CD8-positive, alpha-beta memory T cell (primary cell): ENCODE data around the gene OR1K1. TPM values are rescaled to one million over a fixed set of nuclear protein-coding genes. Genes with fewer than 3 reads are reported as not detected.
"Not testable (repeated sequence)": the region's sequence is repeated elsewhere in the genome, so short reads cannot be mapped to it uniquely, and the experiment has no call there.

Experiments
- CTCF ChIA-PET: fragments of 350-600 bp; sonication (Branson Sonifier 250); formaldehyde crosslinking; loops from one replicate; lab custom pipeline; 2021; ENCODE audit warnings: antibody characterized with exemption; lab: Charles Lee
- POLR2A ChIA-PET: fragments of 350-600 bp; sonication (Branson Sonifier 250); formaldehyde crosslinking; loops from one replicate; lab custom pipeline; 2021; ENCODE audit warnings: antibody characterized with exemption; lab: Charles Lee
- DNase-seq, 5 donors: peaks; one replicate each; pipeline versions ENCODE4 v3.0.0 to v3.0.0-alpha.2; 2020 to 2022; ENCODE audit warnings: mixed read lengths in 1 of 5
- H3K27ac ChIP-seq: one replicate; pipeline ENCODE4 v1.7.0; 2013; ENCODE audit warnings: low read depth, mild to moderate bottlenecking, low read length, moderate library complexity
- H3K27me3 ChIP-seq: 2 replicates; pipeline ENCODE4 v1.7.0; 2013; ENCODE audit warnings: low read length, mild to moderate bottlenecking; ENCODE audit not compliant: insufficient read depth, poor library complexity, severe bottlenecking
- H3K36me3 ChIP-seq: 2 replicates; pipeline ENCODE4 v1.7.0; 2013; ENCODE audit warnings: mild to moderate bottlenecking, low read length, moderate library complexity; ENCODE audit not compliant: insufficient read depth
- H3K4me1 ChIP-seq: 2 replicates; pipeline ENCODE4 v1.7.0; 2013; ENCODE audit warnings: mild to moderate bottlenecking, low read length, moderate library complexity; ENCODE audit not compliant: insufficient read depth
- H3K4me3 ChIP-seq: 2 replicates; pipeline ENCODE4 v1.7.0; 2013; ENCODE audit warnings: mild to moderate bottlenecking, low read length
- H3K9me3 ChIP-seq: 2 replicates; pipeline ENCODE4 v1.7.0; 2013; ENCODE audit warnings: mild to moderate bottlenecking, low read length
- H3K27ac Mint-ChIP-seq, 8 donors: one replicate each; pipeline ENCODE4 v1.8.0; 2020 to 2021; ENCODE audit warnings: mixed read lengths in 8 of 8, mild to moderate bottlenecking in 6 of 8, inconsistent platforms in 3 of 8, moderate library complexity in 3 of 8
- H3K27me3 Mint-ChIP-seq, 2 donors: one replicate each; pipeline ENCODE4 v1.8.0; 2020 to 2021; ENCODE audit warnings: mixed read lengths in 2 of 2, mild to moderate bottlenecking in 1 of 2, moderate library complexity in 1 of 2
- H3K36me3 Mint-ChIP-seq, 3 donors: one replicate each; pipeline ENCODE4 v1.8.0; 2020 to 2021; ENCODE audit warnings: mixed read lengths in 3 of 3, inconsistent platforms in 1 of 3, mild to moderate bottlenecking in 1 of 3
- H3K4me1 Mint-ChIP-seq, 3 donors: one replicate each; pipeline ENCODE4 v1.8.0; 2020 to 2021; ENCODE audit warnings: mixed read lengths in 3 of 3, inconsistent platforms in 1 of 3, mild to moderate bottlenecking in 1 of 3
- H3K4me3 Mint-ChIP-seq, 7 donors: one replicate each; pipeline ENCODE4 v1.8.0; 2020 to 2021; ENCODE audit warnings: mixed read lengths in 7 of 7, mild to moderate bottlenecking in 6 of 7, moderate library complexity in 4 of 7, inconsistent platforms in 2 of 7
- H3K9me3 Mint-ChIP-seq, 5 donors: one replicate each; pipeline ENCODE4 v1.8.0; 2020 to 2022; ENCODE audit warnings: mixed read lengths in 5 of 5, mild to moderate bottlenecking in 3 of 5, moderate library complexity in 2 of 5, inconsistent platforms in 1 of 5
- polyA plus RNA-seq: library from polyadenylated mRNA; unstranded; fragments of 300-500 nt; fragmentation: Illumina TruSeq; gene quantifications from one replicate; pipeline ENCODE4 v1.2.3, GENCODE V29; 2021
- total RNA-seq, 2 experiments: library from RNA; stranded (reverse); gene quantifications; one replicate each; pipeline ENCODE4 v1.2.3, GENCODE V29; 2021

Gene OR1K1
- total and polyA plus RNA-seq, 3 experiments from 2014 or later, result not detected

GRCh38 chr9:122807271-122807900, 7.5 kb downstream of the OR1K1 start:
- Histone ChIP-seq H3K36me3 (no peaks in the 10 kb centered on the region), H3K4me1 (peaks cover 5% of the 10 kb centered on the region), H3K27me3 (no peaks in the 10 kb centered on the region), H3K27ac (no peak overlapping the region), H3K4me3 (no peak overlapping the region), H3K9me3 (no peaks in the 10 kb centered on the region)
- Mint-ChIP-seq H3K4me3 (no peak overlapping the region), H3K27ac (peak overlapping the region in 1 of 8 donors; percentile 48), H3K36me3 (peaks cover 0 to 4% (median 0%) of the 10 kb centered on the region in 3 donors), H3K4me1 (peaks cover 7 to 22% (median 13%) of the 10 kb centered on the region in 3 donors), H3K27me3 (no peaks in the 10 kb centered on the region), H3K9me3 (no peaks in the 10 kb centered on the region)
- POLR2A ChIA-PET, result no interaction called here
- no peak for DNase-seq
- CTCF ChIA-PET, result interaction anchor here (1.0 to 5.7 kb wide), 4 partner anchors 343 to 709 kb away, joined by 4 to 33 read pairs (median 12); no protein-coding TSS in a partner anchor

DNA sequence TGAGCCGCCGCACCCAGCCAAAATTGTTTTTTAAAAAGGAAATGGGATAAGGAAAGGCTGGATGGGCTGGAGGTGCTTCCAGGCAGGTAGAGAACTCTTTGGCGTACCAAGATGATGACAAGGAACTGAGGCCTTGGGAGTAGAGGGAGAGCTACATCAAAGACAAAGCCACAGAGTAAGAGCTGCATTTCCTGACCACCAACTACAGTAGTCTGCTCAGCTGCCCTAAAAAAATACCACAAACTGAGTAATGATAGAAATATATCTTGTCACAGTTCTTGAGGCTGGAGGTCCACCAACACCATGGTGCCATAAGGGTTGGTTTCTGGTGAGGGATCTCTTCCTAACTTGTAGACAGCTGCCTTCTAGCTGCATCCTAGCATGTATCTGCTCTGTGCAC, 8.2 kb downstream of the OR1K1 start:
- Mint-ChIP-seq H3K4me1 (peaks cover 7 to 22% (median 13%) of the 10 kb centered on the region in 3 donors), H3K27me3 (no peaks in the 10 kb centered on the region), H3K4me3 (no peak overlapping the region), H3K27ac (peak overlapping the region in 1 of 8 donors; percentile 35), H3K9me3 (no peaks in the 10 kb centered on the region), H3K36me3 (peaks cover 0 to 4% (median 0%) of the 10 kb centered on the region in 3 donors)
- Histone ChIP-seq H3K36me3 (no peaks in the 10 kb centered on the region), H3K4me3 (no peak overlapping the region), H3K4me1 (peaks cover 5% of the 10 kb centered on the region), H3K27me3 (no peaks in the 10 kb centered on the region), H3K9me3 (no peaks in the 10 kb centered on the region), H3K27ac (no peak overlapping the region)
- ChIA-PET CTCF (interaction anchor here (1.0 to 5.7 kb wide), 4 partner anchors 8 to 709 kb away, joined by 3 to 33 read pairs (median 11); no protein-coding TSS in a partner anchor), POLR2A (no interaction called here)
- DNase-seq, result no peak

DNA sequence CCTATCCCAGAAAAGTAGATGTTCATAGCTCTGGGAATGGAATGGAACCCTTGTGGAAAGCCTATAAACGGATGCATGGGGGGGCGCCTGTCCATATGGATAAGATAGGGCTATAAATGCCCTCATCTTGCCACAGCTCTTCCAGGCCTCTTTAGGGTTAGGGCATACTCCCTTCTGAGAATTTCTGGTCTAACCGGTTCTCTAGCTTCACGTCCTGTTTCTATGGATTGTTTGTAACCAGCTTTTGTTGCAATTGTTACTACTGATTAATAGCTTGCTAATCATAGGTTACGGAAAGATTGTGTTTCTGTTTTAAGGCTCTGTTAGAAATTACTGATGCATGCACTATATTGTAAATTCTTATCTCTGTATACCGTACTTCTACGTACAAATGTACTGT, 9.3 kb downstream of the OR1K1 start:
- H3K4me3 Mint-ChIP-seq, H3K4me3 ChIP-seq, POLR2A ChIA-PET, H3K27ac ChIP-seq, H3K9me3 Mint-ChIP-seq, H3K36me3 Mint-ChIP-seq, DNase-seq, H3K4me1 ChIP-seq, H3K27me3 Mint-ChIP-seq, H3K27me3 ChIP-seq, H3K36me3 ChIP-seq, H3K27ac Mint-ChIP-seq, H3K9me3 ChIP-seq: not testable (repeated sequence)
- peaks cover 7 to 22% (median 13%) of the 10 kb centered on the region in 3 donors for H3K4me1 Mint-ChIP-seq
- CTCF ChIA-PET, result interaction anchor here (0.7 to 5.7 kb wide), 5 partner anchors 310 to 714 kb away, joined by 3 to 33 read pairs (median 3); no protein-coding TSS in a partner anchor

GRCh38 chr9:122810306-122810946, 10.5 kb downstream of the OR1K1 start:
- POLR2A ChIA-PET, result no interaction called here
- H3K27ac ChIP-seq, result no peak overlapping the region
- no peaks in the 10 kb centered on the region for H3K27me3 ChIP-seq
- H3K36me3 ChIP-seq, result no peaks in the 10 kb centered on the region
- H3K4me1 ChIP-seq, result peaks cover 6% of the 10 kb centered on the region
- Mint-ChIP-seq H3K27me3 (no peaks in the 10 kb centered on the region), H3K36me3 (peaks cover 0 to 6% (median 3%) of the 10 kb centered on the region in 3 donors), H3K27ac (no peak overlapping the region), H3K4me1 (peaks cover 15 to 29% (median 21%) of the 10 kb centered on the region in 3 donors), H3K9me3 (no peaks in the 10 kb centered on the region), H3K4me3 (no peak overlapping the region)
- no peak overlapping the region for H3K4me3 ChIP-seq
- no peaks in the 10 kb centered on the region for H3K9me3 ChIP-seq
- CTCF ChIA-PET, result interaction anchor here (0.8 to 5.7 kb wide), 9 partner anchors 9 to 715 kb away, joined by 3 to 33 read pairs (median 4); partner anchors contain the start of gene PDCL
- peak; percentile 57 to 79 (median 58) for DNase-seq

GRCh38 chr9:122812736-122813135, 12.8 kb downstream of the OR1K1 start:
- POLR2A ChIA-PET, result no interaction called here
- H3K4me3 Mint-ChIP-seq, result no peak overlapping the region
- no peak overlapping the region for H3K4me3 ChIP-seq

GRCh38 chr9:122814545-122814944, 14.6 kb downstream of the OR1K1 start:
- Mint-ChIP-seq H3K27ac (peak overlapping the region in 6 of 8 donors; percentile 33 to 72 (median 58)), H3K9me3 (no peaks in the 10 kb centered on the region), H3K27me3 (no peaks in the 10 kb centered on the region), H3K36me3 (peaks cover 0 to 22% (median 2%) of the 10 kb centered on the region in 3 donors), H3K4me3 (peak overlapping the region in 1 of 7 donors; percentile 32), H3K4me1 (peaks cover 26 to 33% (median 26%) of the 10 kb centered on the region in 3 donors)
- Histone ChIP-seq H3K27me3 (no peaks in the 10 kb centered on the region), H3K4me1 (peaks cover 14% of the 10 kb centered on the region), H3K27ac (no peak overlapping the region), H3K4me3 (no peak overlapping the region), H3K36me3 (no peaks in the 10 kb centered on the region), H3K9me3 (no peaks in the 10 kb centered on the region)
- ChIA-PET POLR2A (no interaction called here), CTCF (interaction anchor here (1.2 kb wide), 1 partner anchor 350 kb away, joined by 4 read pairs; no protein-coding TSS in a partner anchor)
- DNase-seq, result no peak

More at GRCh38 chr9:122812736-122813135, 12.8 kb downstream of the OR1K1 start:
- CTCF ChIA-PET, result interaction anchor here (5.7 kb wide), 1 partner anchor 348 kb away, joined by 33 read pairs; no protein-coding TSS in a partner anchor
- H3K9me3 Mint-ChIP-seq, result no peaks in the 10 kb centered on the region
- H3K4me1 ChIP-seq, result peaks cover 19% of the 10 kb centered on the region
- DNase-seq, result no peak
- no peak overlapping the region for H3K27ac ChIP-seq
- no peaks in the 10 kb centered on the region for H3K27me3 ChIP-seq
- peaks cover 29 to 39% (median 35%) of the 10 kb centered on the region in 3 donors for H3K4me1 Mint-ChIP-seq
- H3K36me3 ChIP-seq, result no peaks in the 10 kb centered on the region
- H3K27me3 Mint-ChIP-seq, result no peaks in the 10 kb centered on the region
- peaks cover 0 to 17% (median 2%) of the 10 kb centered on the region in 3 donors for H3K36me3 Mint-ChIP-seq
- H3K9me3 ChIP-seq, result no peaks in the 10 kb centered on the region
- H3K27ac Mint-ChIP-seq, result peak overlapping the region in 1 of 8 donors; percentile 21

- H3K27ac ChIP-seq, result no peak overlapping the region
- CTCF ChIA-PET, result interaction anchor here (0.8 kb wide), 1 partner anchor 13 kb away, joined by 3 read pairs; no protein-coding TSS in a partner anchor
These were observed 15.6 kb downstream of the OR1K1 start for GRCh38 chr9:122815544-122815943.

More at GRCh38 chr9:122815544-122815943, 15.6 kb downstream of the OR1K1 start:
- Histone ChIP-seq H3K36me3 (peaks cover 9% of the 10 kb centered on the region), H3K4me3 (no peak overlapping the region), H3K9me3 (no peaks in the 10 kb centered on the region), H3K27me3 (no peaks in the 10 kb centered on the region), H3K4me1 (peaks cover 14% of the 10 kb centered on the region)
- H3K4me3 Mint-ChIP-seq, result peak overlapping the region in 5 of 7 donors; percentile 70 to 84 (median 79)
- peaks cover 0 to 32% (median 8%) of the 10 kb centered on the region in 3 donors for H3K36me3 Mint-ChIP-seq
- no peaks in the 10 kb centered on the region for H3K9me3 Mint-ChIP-seq
- peaks cover 34 to 43% (median 36%) of the 10 kb centered on the region in 3 donors for H3K4me1 Mint-ChIP-seq
- H3K27me3 Mint-ChIP-seq, result no peaks in the 10 kb centered on the region
- peak overlapping the region; percentile 93 to 98 (median 95) for H3K27ac Mint-ChIP-seq
- POLR2A ChIA-PET, result interaction anchor here (2.0 kb wide), 1 partner anchor 13 kb away, joined by 6 read pairs; the partner anchor contains the start of gene PDCL
- no peak for DNase-seq
